Gastrocnemius medialis (tissue), 4 donors: ENCODE measurements around the gene PRDM16.

Experiments used
- POLR2A ChIP-seq, 2 donors: fragments of 450-650 bp; IDR thresholded peaks; one replicate each; pipeline ENCODE4 v1.6.1; 2017; ENCODE audit warnings: antibody characterized with exemption in 2 of 2, mild to moderate bottlenecking in 2 of 2, moderate library complexity in 2 of 2
- TF ChIP-seq, protein P1 (sequence below), 5 experiments: fragments of 450-650 bp in 3 of 5; fragments of 200-600 bp in 2 of 5; sonication (generic) in 2 of 5; IDR thresholded peaks in 4 of 5; conservative IDR thresholded peaks in 1 of 5; 1 replicate in 4 of 5; 2 replicates in 1 of 5; pipeline ENCODE4 v1.5.1; 2016 to 2019; ENCODE audit warnings: antibody characterized with exemption in 5 of 5, mild to moderate bottlenecking in 3 of 5, moderate library complexity in 3 of 5

DNA sequence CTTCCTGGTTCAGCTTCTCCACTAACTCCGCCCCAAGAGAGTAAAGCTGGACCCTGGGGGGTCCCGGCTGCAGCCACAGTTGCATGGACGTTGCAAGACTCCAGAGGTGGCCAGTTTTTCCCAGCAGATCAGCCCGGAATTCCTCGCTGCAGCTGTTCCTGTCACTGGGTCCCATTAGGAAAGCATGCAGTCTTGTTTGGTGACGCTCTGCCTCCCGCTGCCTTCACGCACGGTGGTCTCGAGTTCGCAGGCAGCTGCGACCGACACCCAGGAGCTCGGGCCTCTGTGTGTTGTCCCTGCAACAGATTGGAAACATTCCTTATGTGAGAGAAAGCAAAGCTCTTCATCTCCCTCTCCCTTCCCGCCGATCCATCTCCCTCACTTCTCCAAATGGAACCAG lies 162.8 kb downstream of the PRDM16 start:
- TF ChIP-seq, protein P1, sequence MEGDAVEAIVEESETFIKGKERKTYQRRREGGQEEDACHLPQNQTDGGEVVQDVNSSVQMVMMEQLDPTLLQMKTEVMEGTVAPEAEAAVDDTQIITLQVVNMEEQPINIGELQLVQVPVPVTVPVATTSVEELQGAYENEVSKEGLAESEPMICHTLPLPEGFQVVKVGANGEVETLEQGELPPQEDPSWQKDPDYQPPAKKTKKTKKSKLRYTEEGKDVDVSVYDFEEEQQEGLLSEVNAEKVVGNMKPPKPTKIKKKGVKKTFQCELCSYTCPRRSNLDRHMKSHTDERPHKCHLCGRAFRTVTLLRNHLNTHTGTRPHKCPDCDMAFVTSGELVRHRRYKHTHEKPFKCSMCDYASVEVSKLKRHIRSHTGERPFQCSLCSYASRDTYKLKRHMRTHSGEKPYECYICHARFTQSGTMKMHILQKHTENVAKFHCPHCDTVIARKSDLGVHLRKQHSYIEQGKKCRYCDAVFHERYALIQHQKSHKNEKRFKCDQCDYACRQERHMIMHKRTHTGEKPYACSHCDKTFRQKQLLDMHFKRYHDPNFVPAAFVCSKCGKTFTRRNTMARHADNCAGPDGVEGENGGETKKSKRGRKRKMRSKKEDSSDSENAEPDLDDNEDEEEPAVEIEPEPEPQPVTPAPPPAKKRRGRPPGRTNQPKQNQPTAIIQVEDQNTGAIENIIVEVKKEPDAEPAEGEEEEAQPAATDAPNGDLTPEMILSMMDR (IDR thresholded peaks at IDR 0.05 in 4 of 5, conservative IDR thresholded peaks at IDR 0.05 in 1 of 5): no peak
- no peak for TF ChIP-seq POLR2A (IDR thresholded peaks at IDR 0.05)
